HG03571 (cell line): ENCODE measurements around the gene C19orf53.
"Not testable (repeated sequence)": the region's sequence is repeated elsewhere in the genome, so short reads cannot be mapped to it uniquely, and the experiment has no call there.

Experiments
- ATAC-seq: cut with Tn5 transposase; IDR thresholded peaks from one replicate; pipeline ENCODE4 v1.9.1; 2021; ENCODE audit not compliant: unreplicated experiment

The C19orf53 gene

GRCh38 chr19:13774217-13775191, at the start of gene C19orf53:
Gene C19orf53 (plus strand): TSS chr19:13774456. CDS start chr19:13774478, 22 bp downstream.
- ATAC-seq = peak; percentile 65

- ATAC-seq = no peak
Observed at GRCh38 chr19:13726323-13726722, 47.9 kb upstream of the C19orf53 start.

- ATAC-seq = no peak
Observed at GRCh38 chr19:13727798-13728197, 46.5 kb upstream of the C19orf53 start.

GRCh38 chr19:13729859-13730258, 44.4 kb upstream of the C19orf53 start:
- no peak for ATAC-seq

GRCh38 chr19:13731147-13731964, 42.9 kb upstream of the C19orf53 start:
- peak; percentile 92 for ATAC-seq

GRCh38 chr19:13732337-13732736, 41.9 kb upstream of the C19orf53 start:
- no peak for ATAC-seq

DNA sequence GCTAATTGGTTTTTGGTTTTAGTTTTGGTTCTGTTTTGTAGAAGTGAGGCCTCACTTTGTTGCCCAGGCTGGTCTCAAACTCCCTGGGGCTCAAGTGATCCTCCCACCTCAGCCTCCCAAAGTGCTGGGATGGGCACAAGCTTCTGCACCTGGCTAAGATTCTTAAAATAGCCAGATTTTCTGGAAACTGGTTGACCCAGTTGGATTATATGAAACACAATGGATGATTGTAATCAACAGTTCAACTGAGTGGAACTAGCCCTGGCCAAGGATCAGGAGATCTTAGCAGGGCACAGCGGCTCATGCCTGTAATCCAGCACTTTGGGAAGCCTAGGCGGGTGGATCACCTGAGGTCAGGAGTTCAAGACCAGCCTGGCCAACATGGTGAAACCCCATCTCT, 39.5 kb upstream of the C19orf53 start:
- ATAC-seq = no peak

DNA sequence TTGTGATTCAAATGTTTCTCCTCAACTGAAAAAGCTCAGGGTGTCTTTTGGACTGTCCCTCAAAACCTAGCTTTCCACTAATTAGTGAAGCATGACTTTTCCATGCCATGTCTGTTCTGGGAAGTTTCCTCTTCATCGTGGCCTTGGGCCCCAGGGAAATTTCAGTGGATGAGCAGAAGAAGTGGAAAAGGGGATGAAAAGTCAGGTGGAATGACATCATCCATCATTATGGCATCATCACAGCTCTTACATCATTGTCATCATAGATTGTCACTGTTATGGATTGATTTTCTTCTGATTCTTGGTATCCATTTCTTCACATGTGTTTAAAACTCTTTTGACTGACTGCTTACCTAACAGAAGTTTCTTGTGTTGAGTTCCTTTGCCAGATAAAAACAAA, 36.2 kb upstream of the C19orf53 start:
- ATAC-seq = no peak

DNA sequence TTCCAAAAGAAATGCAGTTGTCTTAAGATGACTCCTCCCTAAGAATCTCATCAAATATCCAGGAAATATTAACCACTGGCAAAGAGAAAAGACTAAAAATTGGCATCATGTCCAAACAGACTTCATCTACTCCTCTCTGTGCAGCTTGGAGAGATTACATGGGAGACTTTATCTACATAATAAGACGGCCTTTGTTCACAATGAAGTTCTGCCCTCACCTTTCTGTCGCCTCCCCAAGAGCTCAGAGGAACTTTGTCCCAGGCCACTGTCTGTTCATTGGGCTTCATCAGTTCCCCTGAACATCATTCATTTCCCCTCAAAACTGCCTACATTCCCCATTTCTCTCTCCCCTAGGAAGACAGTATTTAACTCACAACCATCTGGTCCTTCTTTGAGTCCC, 32.4 kb upstream of the C19orf53 start:
- no peak for ATAC-seq

- ATAC-seq = no peak
Observed at GRCh38 chr19:13742756-13743155, 31.5 kb upstream of the C19orf53 start.

DNA sequence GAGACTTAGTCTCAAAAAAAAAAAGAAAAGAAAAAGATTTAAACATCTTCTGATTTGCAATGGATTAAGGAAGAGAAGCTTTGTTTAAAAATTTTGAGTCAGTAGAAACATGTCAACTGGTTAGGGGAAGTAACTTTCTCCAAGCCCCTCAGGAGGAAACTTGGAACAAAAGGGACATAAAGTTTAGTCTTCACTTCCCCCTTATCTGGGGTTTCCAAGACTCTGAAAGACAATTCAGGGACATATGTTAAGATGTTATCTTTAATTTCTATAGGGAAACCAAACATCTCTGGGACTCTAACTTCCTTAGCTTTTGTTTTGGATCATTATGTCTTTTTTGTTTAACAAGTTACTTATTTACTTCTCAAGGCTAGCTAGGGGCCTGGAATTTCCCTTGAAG, 30.1 kb upstream of the C19orf53 start:
- no peak for ATAC-seq

DNA sequence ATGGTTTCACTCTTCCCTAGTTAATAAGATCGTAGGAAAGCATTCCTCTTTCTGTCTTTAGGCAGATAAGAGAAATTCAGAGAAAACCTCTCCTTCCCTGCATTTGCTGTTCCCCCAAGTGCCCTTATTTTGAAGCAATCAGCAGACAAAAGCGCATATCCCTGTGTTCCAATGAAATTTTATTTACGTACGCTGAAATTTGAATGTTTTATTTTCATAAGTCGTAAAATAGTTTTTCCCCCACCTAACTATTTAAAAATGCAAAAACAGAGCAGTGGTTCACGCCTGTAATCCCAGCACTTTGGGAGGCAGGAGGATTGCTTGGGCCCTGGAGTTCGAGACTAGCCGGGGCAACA, 27.2 kb upstream of the C19orf53 start:
- no peak for ATAC-seq

DNA sequence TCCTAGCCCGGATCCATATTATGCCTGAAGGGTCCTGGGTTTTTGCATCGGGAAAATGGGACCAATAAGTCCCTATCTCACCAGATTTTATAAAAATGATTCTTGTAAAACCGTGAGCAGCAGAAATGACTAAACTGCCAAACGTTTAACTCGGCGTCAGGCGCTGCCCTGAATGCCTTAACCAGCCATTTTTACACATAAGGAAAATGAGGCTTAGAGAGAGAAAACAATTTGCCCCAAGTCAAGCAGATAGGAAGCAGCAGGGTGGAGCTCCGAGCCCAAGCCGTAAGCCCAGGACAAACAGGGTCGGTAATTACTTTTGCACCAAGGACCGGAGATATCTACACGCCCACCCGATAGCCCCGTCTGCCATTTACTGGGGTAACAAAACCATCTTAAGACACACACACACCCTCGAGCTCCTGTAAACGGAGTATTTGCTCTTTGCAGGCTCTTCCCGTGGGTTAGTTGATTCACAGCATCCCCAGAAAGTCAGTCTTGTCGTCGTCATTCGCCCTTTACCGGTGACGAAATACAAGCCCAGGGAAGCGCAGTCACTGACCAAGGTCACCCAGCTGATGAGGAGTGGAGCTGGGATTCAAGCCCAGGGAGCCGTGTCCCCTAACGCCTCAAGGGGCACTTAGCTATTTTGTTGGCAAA, 26.0 kb upstream of the C19orf53 start:
- ATAC-seq = no peak

DNA sequence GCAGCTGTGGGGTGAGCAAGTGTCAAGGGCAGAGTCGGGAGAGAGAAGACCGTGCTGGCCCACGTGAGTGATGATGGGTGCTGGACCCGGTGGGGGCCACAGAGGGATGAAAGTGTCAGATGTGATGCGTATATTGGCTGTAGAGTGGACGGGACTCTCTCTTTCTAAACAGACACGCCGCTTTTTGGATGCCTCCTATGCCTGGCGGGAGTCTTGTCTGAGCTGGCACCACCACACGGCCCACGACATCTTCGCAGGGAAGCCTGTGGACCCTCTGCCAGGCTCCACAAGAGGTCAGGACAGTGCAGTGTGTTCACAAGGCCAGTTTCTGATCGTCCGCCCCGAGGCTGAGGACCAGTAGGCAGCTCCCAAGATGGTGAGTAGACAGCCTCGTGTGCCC, 22.8 kb upstream of the C19orf53 start:
- ATAC-seq = no peak

GRCh38 chr19:13753622-13754021, 20.6 kb upstream of the C19orf53 start:
- not testable (repeated sequence) for ATAC-seq

DNA sequence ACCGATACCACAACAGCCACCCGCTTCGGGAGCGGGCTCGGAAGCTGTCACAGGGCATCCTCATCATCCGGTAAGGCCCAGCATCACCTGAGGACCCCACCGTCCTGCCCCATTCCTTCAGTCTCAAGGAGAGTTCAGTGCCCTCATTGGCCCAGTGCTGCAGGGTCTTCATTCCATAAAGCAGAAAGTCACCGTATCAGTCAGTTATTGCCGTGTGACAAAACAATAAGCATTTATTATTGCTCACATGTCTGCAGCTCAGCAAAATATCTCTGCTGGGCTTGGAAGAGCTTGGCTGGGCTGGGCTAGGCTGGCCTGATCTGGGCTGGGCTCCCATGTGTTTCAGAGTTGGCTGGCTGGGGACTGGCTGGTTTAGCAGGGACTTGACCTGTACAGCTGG, 18.0 kb upstream of the C19orf53 start:
- ATAC-seq = no peak

GRCh38 chr19:13757805-13758772, 16.2 kb upstream of the C19orf53 start:
- no peak for ATAC-seq

GRCh38 chr19:13758795-13759194, 15.5 kb upstream of the C19orf53 start:
- no peak for ATAC-seq

- no peak for ATAC-seq
Observed at GRCh38 chr19:13761423-13761822, 12.8 kb upstream of the C19orf53 start.

- ATAC-seq = no peak
Observed at GRCh38 chr19:13762635-13763235, 11.5 kb upstream of the C19orf53 start.
